ENCODE results near the gene C11orf24. TPM values are rescaled to one million over a fixed set of nuclear protein-coding genes. Genes with fewer than 3 reads are reported as not detected.

The C11orf24 gene
- total and polyA plus RNA-seq, 2 donors (not counting 1 experiment from before 2014, with no cell fraction given) = 88.6 to 94.2 TPM

- peaks cover 14 to 17% of the 10 kb centered on the region in 2 donors for H3K4me1 ChIP-seq (ENCODE audit: control insufficient read depth in 2 of 2, insufficient read depth in 2 of 2, low read length in 2 of 2)
- peaks cover 8% of the 10 kb centered on the region for H4K20me1 ChIP-seq (ENCODE audit: control insufficient read depth, insufficient read depth, low read length, poor library complexity, severe bottlenecking)
- Mint-ChIP-seq H3K9me3 (ENCODE audit: insufficient read depth) (no peaks in the 10 kb centered on the region), H3K4me1 (peaks cover 14% of the 10 kb centered on the region), H3K27ac (peak overlapping the region; percentile 71), H3K4me3 (peak overlapping the region; percentile 84), H3K27me3 (peaks cover 22% of the 10 kb centered on the region)
- CTCF ChIA-PET = interaction anchor here (0.9 kb wide), 1 partner anchor 15 kb away, joined by 4 read pairs; no protein-coding TSS in a partner anchor
- H3K79me2 ChIP-seq (ENCODE audit: control insufficient read depth, insufficient read depth, low read length) = no peaks in the 10 kb centered on the region
- peak overlapping the region; percentile 60 for H3K9ac ChIP-seq (ENCODE audit: low read length)
- ATAC-seq (ENCODE audit: low read depth) = no peak
- POLR2A ChIA-PET = interaction anchor here (0.6 kb wide), 1 partner anchor 14 kb away, joined by 4 read pairs; no protein-coding TSS in a partner anchor
- 15% methylated on average over 15 of the region's 19 CpGs for WGBS (ENCODE audit: insufficient coverage)
- H3K27me3 ChIP-seq (replicated peaks in 1 of 4; ENCODE audit: control extremely low read depth in 1 of 4, control insufficient read depth in 3 of 4, insufficient read depth in 4 of 4, low read length in 3 of 4) = peaks cover 0 to 46% (median 17%) of the 10 kb centered on the region in 4 experiments
- no peak for TF ChIP-seq CTCF (IDR thresholded peaks at IDR 0.05)
- TF ChIP-seq EZH2 (IDR thresholded peaks at IDR 0.05; ENCODE audit: borderline replicate concordance, insufficient read depth, low read depth, low read length, poor library complexity, severe bottlenecking) = no peak
- H3K27ac ChIP-seq (ENCODE audit: low read length in 2 of 2) = no peak overlapping the region
- no peak for DNase-seq
- peak overlapping the region; percentile 21 to 62 (median 42) for H3K4me3 ChIP-seq (ENCODE audit: control extremely low read depth in 1 of 5, extremely low read depth in 1 of 5, insufficient read depth in 1 of 5, low read depth in 2 of 5, low read length in 4 of 5)
- H3K36me3 ChIP-seq (replicated peaks in 1 of 2; ENCODE audit: control extremely low read depth in 1 of 2, control insufficient read depth in 1 of 2, extremely low read depth in 1 of 2, insufficient read depth in 2 of 2, low read length in 1 of 2) = no peaks in the 10 kb centered on the region
- intact Hi-C loops (cut with micrococcal nuclease) = loop anchor here (5.0 kb wide), 1 partner anchor 69 kb away; no protein-coding TSS in a partner anchor
- H3K9me3 ChIP-seq (ENCODE audit: control extremely low read depth in 1 of 3, control insufficient read depth in 2 of 3, insufficient read depth in 1 of 3, low read length in 2 of 3) = peaks cover 0 to 4% (median 0%) of the 10 kb centered on the region in 3 donors
- peak overlapping the region; percentile 93 for H3K4me2 ChIP-seq (replicated peaks; ENCODE audit: low read depth, low read length, poor library complexity, severe bottlenecking)
- peak overlapping the region; percentile 71 for H2AFZ ChIP-seq (ENCODE audit: insufficient read depth, low read depth, low read length, poor library complexity, severe bottlenecking)
These were observed 41.9 kb upstream of the C11orf24 start for GRCh38 chr11:68313574-68314202.
